ENCODE data around the gene DCLK1. TPM values are rescaled to one million over a fixed set of nuclear protein-coding genes. Genes with fewer than 3 reads are reported as not detected.

DCLK1 gene
- total RNA-seq, 2 experiments from 2014 or later = not detected

DNA sequence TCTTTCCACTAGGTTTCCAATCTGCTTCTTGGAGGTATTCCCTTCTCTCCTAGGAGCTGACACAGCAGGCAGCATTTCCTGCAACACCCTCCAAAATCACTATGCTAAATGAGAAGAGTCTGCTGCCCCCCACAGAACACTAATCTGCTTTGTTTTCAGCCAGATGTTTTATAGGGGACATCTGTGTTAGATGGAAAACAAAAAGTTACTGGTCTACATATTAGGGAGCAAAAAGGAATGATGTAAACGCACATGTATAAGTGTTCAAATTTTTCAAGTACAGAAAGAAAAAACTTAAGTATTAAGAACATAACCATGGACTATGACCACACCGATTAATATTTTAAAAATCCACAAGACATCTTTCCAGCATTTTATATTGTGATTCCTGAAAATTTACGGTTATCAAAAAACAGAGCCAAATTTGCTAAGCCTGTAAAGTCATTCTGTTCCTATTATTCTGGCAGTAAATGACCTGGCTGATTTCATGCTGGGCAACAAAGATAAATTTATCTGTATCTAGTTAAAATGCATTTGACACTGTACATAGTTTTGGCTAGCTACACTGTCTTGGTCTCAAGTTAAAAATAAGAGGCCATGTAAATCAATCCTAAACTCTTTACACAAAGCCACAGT lies 63.3 kb downstream of the DCLK1 start:
- peaks cover 3% of the 10 kb centered on the region for H3K27me3 Mint-ChIP-seq
- no peaks in the 10 kb centered on the region for H3K4me1 Mint-ChIP-seq
- no peaks in the 10 kb centered on the region for H3K36me3 Mint-ChIP-seq
- no peak overlapping the region for H3K27ac Mint-ChIP-seq
- no peaks in the 10 kb centered on the region for H3K9me3 Mint-ChIP-seq
- H3K4me3 Mint-ChIP-seq = no peak overlapping the region
- POLR2A ChIA-PET = no interaction called here
- no peak for ATAC-seq (ENCODE audit: low read depth)
- DNase-seq = no peak

DNA sequence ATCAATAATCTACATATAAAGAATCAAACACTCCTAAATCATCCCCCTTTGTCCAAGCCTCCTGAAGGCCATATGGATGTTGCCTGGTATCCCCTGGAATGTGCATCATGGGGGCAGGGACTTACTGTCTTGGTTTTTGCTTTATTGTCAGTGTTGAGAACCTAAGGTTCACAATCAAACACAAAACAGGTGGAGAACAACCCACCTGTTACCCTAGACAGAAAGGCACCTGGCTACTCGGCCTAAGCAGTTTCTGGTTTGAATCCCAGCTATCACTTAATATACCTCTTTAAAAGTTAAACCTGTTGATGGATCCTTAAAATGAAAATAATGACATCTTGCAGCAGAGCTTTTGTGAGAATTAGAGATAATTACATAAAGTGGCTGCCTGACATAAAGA lies 68.9 kb downstream of the DCLK1 start:
- no peaks in the 10 kb centered on the region for H3K27me3 Mint-ChIP-seq
- H3K4me1 Mint-ChIP-seq = no peaks in the 10 kb centered on the region

DNA sequence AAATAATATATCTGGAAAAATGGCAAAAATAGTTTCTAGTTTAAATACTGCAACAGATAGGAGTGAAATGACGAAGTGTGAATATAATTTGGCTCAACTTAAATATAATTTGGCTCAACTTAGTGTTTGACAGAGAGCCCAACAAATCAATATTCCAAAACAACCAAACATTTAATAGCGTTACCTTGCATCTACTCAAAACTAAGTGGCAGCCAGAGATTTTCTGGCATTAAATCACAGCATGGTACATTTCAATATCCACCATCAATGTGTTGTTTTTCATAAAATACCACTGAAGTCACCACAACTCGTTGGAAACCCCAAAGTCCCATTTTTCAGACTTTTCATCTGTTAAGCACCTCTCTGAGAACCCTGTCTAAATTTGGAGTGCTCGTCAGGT lies 69.6 kb downstream of the DCLK1 start:
- H3K27ac Mint-ChIP-seq = no peak overlapping the region
- H3K4me3 Mint-ChIP-seq = no peak overlapping the region
- H3K4me1 Mint-ChIP-seq = no peaks in the 10 kb centered on the region
- no peaks in the 10 kb centered on the region for H3K36me3 Mint-ChIP-seq
- DNase-seq (no peak), ATAC-seq (ENCODE audit: low read depth) (no peak)
- POLR2A ChIA-PET = no interaction called here
- H3K27me3 Mint-ChIP-seq = no peaks in the 10 kb centered on the region
- H3K9me3 Mint-ChIP-seq = no peaks in the 10 kb centered on the region

More for the DNA sequence above, 68.9 kb downstream of the DCLK1 start:
- Mint-ChIP-seq H3K9me3 (no peaks in the 10 kb centered on the region), H3K4me3 (no peak overlapping the region), H3K36me3 (no peaks in the 10 kb centered on the region), H3K27ac (no peak overlapping the region)
- DNase-seq (no peak), ATAC-seq (ENCODE audit: low read depth) (no peak)
- POLR2A ChIA-PET = no interaction called here

DNA sequence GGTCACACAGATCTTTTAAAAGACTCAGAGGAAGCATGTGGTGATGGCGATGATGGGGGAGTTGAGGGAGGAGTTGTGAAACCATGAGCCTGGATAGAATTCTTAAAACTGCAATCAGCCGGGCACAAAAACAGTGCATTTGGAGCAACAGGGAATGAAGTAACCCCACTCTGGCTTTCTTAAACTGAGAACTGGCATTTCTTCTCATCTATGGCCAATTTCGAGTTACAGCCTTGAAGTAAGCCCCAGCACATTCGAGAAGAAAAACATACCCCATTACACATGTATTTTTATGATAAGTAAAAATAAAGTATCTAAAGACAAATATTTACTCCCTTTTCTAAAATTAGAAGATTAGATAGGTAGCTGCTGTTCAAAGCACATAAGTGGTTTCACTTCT lies 70.1 kb downstream of the DCLK1 start:
- no peaks in the 10 kb centered on the region for H3K4me1 Mint-ChIP-seq
- no peak overlapping the region for H3K4me3 Mint-ChIP-seq
- ATAC-seq (ENCODE audit: low read depth) (no peak), DNase-seq (no peak)
- H3K36me3 Mint-ChIP-seq = no peaks in the 10 kb centered on the region
- no peaks in the 10 kb centered on the region for H3K9me3 Mint-ChIP-seq
- no peak overlapping the region for H3K27ac Mint-ChIP-seq
- POLR2A ChIA-PET = no interaction called here
- H3K27me3 Mint-ChIP-seq = no peaks in the 10 kb centered on the region

DNA sequence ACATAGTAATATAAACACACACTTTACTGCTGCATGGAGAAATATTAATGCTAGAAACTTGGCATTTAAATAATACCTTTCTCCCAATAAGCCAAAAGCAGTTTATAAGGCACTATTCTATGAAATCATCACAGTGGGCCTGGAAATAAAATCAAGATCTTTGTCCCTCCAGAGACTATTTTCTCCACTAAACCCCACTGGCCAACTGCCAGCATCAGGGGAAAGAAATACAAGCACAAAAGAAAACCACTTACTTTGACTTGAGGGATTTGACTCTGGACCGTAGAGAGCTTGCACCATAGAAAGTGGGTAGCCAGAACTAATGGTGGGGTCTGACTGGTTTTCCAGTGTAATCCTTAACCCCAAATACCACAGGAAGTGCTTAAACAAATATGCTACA lies 71.9 kb downstream of the DCLK1 start:
- H3K4me3 Mint-ChIP-seq = no peak overlapping the region
- DNase-seq = no peak
- H3K4me1 Mint-ChIP-seq = no peaks in the 10 kb centered on the region
- H3K36me3 Mint-ChIP-seq = no peaks in the 10 kb centered on the region
- H3K27me3 Mint-ChIP-seq = no peaks in the 10 kb centered on the region
- H3K9me3 Mint-ChIP-seq = no peaks in the 10 kb centered on the region
- POLR2A ChIA-PET = no interaction called here
- no peak for ATAC-seq (ENCODE audit: low read depth)
- H3K27ac Mint-ChIP-seq = no peak overlapping the region

DNA sequence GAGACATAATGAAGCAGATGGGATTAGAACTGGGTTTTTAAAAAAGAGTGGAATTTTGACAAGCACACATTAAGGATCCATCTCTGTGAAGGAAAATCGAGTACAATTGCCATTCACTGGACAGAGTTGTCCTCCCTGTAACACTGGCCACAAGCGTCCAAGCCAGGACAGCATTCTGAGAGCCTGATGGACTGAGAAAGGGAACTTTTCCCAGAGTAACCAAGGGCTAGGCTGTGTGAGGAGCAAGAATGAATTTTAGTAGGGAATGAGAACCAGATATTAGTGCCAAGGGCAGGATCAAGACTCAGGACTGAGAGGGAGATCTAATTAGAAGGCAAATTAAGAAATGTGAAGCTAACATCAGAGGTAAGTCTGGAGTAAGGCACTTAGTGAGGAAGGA lies 73.1 kb downstream of the DCLK1 start:
- Mint-ChIP-seq H3K4me1 (no peaks in the 10 kb centered on the region), H3K27me3 (no peaks in the 10 kb centered on the region), H3K36me3 (no peaks in the 10 kb centered on the region), H3K9me3 (no peaks in the 10 kb centered on the region), H3K27ac (no peak overlapping the region), H3K4me3 (no peak overlapping the region)
- DNase-seq (no peak), ATAC-seq (ENCODE audit: low read depth) (no peak)
- POLR2A ChIA-PET = no interaction called here

DNA sequence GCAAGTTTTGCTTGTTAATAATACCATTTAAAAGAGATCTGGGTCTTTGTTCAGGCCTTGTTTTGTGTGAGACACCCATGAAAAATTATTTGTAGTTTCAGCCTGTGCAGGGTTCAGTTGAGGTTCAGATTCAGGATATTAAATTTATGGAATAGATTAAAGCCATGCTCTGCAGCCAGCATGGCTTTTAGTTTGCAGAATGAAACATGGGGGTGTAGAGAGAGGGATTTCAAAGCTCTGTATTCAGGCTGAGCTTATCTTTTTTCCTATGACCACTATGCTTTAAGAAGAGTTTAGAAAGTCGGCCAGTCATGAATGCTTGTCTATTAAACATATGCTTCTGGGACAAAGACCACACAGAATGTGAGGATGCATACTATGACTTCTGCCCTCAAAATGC lies 73.6 kb downstream of the DCLK1 start:
- Mint-ChIP-seq H3K4me1 (no peaks in the 10 kb centered on the region), H3K4me3 (no peak overlapping the region), H3K27ac (no peak overlapping the region), H3K27me3 (no peaks in the 10 kb centered on the region), H3K36me3 (no peaks in the 10 kb centered on the region), H3K9me3 (no peaks in the 10 kb centered on the region)
- no peak for ATAC-seq (ENCODE audit: low read depth)
- no peak for DNase-seq
- POLR2A ChIA-PET = no interaction called here

DNA sequence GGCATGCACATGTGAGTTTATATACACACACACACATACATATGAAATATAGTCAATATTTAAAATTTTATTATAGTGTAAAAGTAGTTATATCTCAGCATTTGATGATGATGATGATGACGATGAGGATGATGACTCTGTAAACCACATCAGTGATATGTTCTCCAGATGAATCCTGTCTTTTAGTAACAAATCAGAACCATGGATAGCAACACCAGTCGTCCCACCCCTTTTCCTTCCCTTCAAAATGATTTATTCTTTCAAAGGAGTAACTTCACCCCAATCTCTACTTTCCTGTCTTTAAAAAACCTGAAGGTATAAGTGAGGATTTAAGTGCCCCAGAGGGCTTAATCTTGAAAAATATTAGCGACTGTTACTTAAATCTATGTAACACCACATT lies 74.1 kb downstream of the DCLK1 start:
- H3K27ac Mint-ChIP-seq = no peak overlapping the region
- ATAC-seq (ENCODE audit: low read depth) = no peak
- POLR2A ChIA-PET = no interaction called here
- H3K9me3 Mint-ChIP-seq = no peaks in the 10 kb centered on the region
- no peaks in the 10 kb centered on the region for H3K27me3 Mint-ChIP-seq
- H3K4me1 Mint-ChIP-seq = no peaks in the 10 kb centered on the region
- no peaks in the 10 kb centered on the region for H3K36me3 Mint-ChIP-seq
- no peak overlapping the region for H3K4me3 Mint-ChIP-seq
- no peak for DNase-seq

DNA sequence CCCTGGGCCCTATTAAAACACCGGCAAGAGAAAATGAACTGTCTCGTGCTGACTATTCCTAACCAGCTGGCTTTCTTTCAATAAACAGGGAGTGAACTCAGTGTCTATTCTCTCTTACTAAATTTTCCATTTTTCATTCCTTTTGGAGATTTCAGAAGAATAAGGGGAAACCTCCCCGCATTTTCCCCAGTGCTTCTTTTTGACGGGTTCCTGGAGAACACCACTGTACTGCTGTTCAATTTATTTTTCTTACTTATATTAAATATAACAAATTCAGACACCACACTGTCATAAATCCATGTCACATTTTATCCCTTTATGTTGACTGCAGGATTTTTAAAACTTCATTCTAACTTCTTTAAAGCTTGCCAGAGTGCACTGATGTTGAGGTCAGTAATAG lies 75.8 kb downstream of the DCLK1 start:
- no peak overlapping the region for H3K4me3 Mint-ChIP-seq
- no peaks in the 10 kb centered on the region for H3K27me3 Mint-ChIP-seq
- H3K36me3 Mint-ChIP-seq = no peaks in the 10 kb centered on the region
- POLR2A ChIA-PET = no interaction called here
- no peak overlapping the region for H3K27ac Mint-ChIP-seq
- no peaks in the 10 kb centered on the region for H3K4me1 Mint-ChIP-seq
- DNase-seq (no peak), ATAC-seq (ENCODE audit: low read depth) (no peak)
- no peaks in the 10 kb centered on the region for H3K9me3 Mint-ChIP-seq

DNA sequence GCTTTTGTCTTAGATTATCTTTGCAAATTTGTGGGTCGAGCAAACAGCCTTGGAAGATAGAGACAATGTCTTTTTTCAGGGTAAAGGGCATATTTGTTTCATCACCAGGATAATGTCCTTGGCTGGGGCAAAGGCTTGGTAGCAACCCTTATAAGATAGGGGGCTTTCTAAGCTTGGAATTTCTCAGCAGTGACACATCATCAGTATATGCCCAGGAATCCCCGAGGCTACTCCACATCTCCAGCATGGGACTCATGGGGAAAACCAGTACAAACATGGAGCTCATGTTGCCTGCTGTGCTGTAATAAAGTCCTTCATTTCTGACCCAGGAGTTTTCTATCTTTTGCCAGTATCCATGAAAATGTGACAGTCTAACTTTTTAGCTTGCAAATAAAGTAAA lies 77.1 kb downstream of the DCLK1 start:
- Mint-ChIP-seq H3K9me3 (no peaks in the 10 kb centered on the region), H3K36me3 (no peaks in the 10 kb centered on the region), H3K4me1 (no peaks in the 10 kb centered on the region), H3K27me3 (no peaks in the 10 kb centered on the region), H3K27ac (no peak overlapping the region), H3K4me3 (no peak overlapping the region)
- DNase-seq (no peak), ATAC-seq (ENCODE audit: low read depth) (no peak)
- POLR2A ChIA-PET = no interaction called here

DNA sequence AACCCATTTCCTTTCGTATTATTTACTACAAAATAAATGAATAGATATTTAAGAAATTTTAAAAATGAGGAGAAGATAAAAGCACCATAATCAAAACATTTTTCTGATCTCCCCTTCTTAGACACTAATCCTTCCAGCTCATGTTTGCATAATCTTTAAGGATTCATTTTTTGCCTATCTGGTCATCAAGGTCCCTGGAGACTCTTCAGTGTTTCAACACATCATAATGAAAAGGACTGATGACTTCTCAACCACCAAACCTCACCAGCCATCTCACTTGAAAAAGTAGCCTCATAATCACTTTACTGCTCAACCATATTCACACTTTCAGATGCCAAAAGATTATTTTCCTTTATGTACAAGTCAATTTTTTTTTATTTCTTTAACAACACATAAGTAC lies 80.1 kb downstream of the DCLK1 start:
- POLR2A ChIA-PET = no interaction called here
- ATAC-seq (ENCODE audit: low read depth) (no peak), DNase-seq (no peak)
- Mint-ChIP-seq H3K4me3 (no peak overlapping the region), H3K9me3 (no peaks in the 10 kb centered on the region), H3K36me3 (no peaks in the 10 kb centered on the region), H3K4me1 (no peaks in the 10 kb centered on the region), H3K27ac (no peak overlapping the region), H3K27me3 (no peaks in the 10 kb centered on the region)

DNA sequence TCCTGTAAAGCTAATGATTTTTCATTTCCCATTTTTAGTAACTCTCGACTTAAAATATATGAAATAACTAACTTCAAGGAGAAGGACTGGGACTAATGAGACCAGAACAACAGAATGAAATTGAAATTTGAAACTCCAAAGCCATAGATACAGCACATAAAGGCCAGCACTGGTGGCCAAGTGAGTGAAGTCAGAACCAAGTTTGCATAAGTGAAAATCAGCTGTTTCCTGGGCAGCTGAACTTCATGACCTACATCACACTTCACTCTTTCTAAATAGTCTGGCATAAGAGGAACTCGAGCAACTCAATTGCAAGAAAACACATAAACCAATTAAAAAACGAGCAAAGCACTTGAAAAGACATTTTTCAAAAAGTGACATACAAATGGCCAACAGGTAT lies 84.5 kb downstream of the DCLK1 start:
- no peak for DNase-seq
- no peak overlapping the region for H3K27ac Mint-ChIP-seq
- H3K4me3 Mint-ChIP-seq = no peak overlapping the region
- POLR2A ChIA-PET = no interaction called here
- H3K4me1 Mint-ChIP-seq = no peaks in the 10 kb centered on the region
- no peaks in the 10 kb centered on the region for H3K27me3 Mint-ChIP-seq
- no peak for ATAC-seq (ENCODE audit: low read depth)
- H3K9me3 Mint-ChIP-seq = no peaks in the 10 kb centered on the region
- no peaks in the 10 kb centered on the region for H3K36me3 Mint-ChIP-seq

DNA sequence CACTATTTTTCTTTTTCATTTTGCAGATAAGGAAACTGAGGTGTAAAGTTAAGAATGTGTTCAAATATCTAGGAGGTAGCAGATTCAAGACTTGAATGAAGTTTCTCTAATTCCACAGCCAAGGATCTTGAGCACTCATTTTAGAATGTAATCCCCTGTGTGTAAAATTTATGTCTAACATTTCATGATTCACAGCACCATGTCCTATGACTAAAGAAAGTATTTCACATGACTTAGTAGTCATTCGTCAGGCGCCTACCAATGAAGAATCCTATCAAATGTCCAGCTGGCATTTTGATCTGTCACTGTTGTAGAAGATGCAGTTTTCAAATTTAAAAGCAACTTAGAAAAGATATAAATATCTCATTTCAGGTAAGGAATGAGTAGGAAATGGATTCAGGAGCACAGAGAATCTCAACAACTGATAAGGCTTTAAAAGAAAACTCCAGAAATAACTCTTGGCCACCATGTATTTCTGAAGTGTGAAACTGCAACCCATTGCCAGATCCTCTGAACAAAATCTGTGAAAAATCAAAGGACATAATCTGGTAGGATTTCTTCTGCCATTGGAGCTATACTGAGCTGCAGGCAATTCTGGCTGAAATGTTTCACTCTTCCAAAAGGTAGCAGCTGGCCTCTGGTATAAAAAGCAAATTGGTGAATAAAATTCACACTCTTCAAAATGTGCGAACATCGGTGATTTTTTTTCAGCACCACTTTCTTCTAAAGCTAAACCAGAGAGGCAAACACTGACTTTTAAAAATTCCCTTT lies 92.2 kb downstream of the DCLK1 start:
- H3K9me3 Mint-ChIP-seq = peaks cover 2% of the 10 kb centered on the region
- ATAC-seq (ENCODE audit: low read depth) (no peak), DNase-seq (no peak)
- no peak overlapping the region for H3K27ac Mint-ChIP-seq
- no peak overlapping the region for H3K4me3 Mint-ChIP-seq
- POLR2A ChIA-PET = no interaction called here
- H3K36me3 Mint-ChIP-seq = no peaks in the 10 kb centered on the region
- H3K27me3 Mint-ChIP-seq = no peaks in the 10 kb centered on the region
- H3K4me1 Mint-ChIP-seq = no peaks in the 10 kb centered on the region

DNA sequence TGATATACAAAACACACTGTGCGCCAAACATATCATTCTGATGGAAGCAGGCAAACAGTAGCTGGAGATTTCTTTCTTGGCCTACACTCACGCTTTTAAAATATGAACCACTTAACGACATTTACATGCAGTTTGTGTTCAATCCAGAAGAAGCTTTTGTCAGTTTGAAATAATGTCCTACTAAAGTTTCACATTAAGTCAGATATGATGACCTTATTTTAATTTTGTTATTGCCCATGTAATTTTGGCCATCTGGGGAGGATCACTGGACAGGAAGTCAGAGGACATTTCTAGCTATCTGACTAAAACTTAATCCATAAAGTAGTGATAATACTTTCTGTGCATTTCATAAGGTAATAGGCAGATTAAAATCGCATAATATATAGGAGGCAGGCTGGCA lies 98.1 kb downstream of the DCLK1 start:
- POLR2A ChIA-PET = no interaction called here
- Mint-ChIP-seq H3K36me3 (no peaks in the 10 kb centered on the region), H3K4me1 (no peaks in the 10 kb centered on the region), H3K27me3 (peaks cover 2% of the 10 kb centered on the region), H3K9me3 (peaks cover 4% of the 10 kb centered on the region), H3K4me3 (no peak overlapping the region), H3K27ac (no peak overlapping the region)
- DNase-seq (no peak), ATAC-seq (ENCODE audit: low read depth) (no peak)
